ENCODE results near the gene CRIM1.

DNA sequence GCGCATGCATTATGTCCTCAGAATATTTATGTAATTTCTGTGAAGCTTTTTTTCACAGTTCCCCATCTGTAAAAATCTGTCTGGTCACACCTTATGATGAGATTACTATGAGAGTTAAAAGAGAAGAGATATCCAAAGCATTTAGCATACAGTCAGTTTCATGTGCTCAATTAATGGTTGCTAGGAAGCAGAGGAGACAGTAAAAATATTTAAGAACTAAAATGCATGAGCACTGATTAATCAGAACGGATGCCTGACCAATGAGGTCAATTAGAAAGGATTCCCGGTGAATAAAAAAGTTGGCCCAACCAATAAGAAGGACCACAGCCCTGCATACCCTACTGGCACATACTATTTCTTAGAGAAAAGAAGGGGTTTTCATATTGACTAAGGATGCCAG lies 12.0 kb upstream of the CRIM1 start:
- TF ChIP-seq CTCF (IDR thresholded peaks at IDR 0.05) (no peak), POLR2A (IDR thresholded peaks at IDR 0.05) (no peak)

All from lower leg skin (tissue), 3 donors.